GM19438 (cell line): ENCODE results near the gene PRSS38.

Experiments used
- ATAC-seq: cut with Tn5 transposase; IDR thresholded peaks from one replicate; pipeline ENCODE4 v1.9.1; 2021; ENCODE audit warnings: low read depth; ENCODE audit not compliant: unreplicated experiment

Gene PRSS38

DNA sequence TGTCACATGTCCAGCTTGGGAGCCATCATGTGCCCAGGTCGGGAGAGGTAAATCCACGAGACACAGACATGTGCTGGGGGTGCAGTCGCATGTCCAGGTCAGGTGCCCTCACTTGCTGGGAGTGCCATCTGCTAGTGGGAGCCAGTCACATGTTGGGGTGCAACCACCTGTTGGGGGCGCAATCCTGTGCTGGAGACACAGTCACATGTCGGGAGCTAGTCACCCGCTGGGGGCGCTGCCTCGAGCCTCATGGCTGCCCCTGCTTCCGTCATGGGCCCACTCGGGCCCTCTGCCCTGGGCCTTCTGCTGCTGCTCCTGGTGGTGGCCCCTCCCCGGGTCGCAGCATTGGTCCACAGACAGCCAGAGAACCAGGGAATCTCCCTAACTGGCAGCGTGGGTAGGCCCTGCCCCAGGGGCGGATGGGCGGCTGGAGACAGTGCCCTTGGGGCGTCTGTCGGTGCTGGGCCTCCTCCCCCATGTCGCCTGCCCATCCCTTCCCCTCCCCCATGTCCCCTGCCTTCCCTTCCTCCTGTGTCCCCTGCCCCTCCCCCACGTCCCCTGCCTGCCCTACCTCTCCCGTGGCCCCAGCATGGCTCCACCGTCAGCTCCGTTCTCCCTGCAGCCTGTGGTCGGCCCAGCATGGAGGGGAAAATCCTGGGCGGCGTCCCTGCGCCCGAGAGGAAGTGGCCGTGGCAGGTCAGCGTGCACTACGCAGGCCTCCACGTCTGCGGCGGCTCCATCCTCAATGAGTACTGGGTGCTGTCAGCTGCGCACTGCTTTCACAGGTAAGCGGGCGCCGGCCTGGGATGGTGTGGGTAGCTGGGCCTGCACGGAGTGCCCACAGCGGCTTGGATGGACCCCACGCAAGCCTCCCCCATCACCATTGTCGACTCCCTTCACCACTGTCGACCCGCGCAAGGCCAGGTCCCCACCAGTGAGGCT, at the start of gene PRSS38:
Gene PRSS38, plus strand, starts transcription at position 208 of the 942 bp plus-strand sequence. Its CDS starts 42 bp downstream, at position 250.
- ATAC-seq = no peak

DNA sequence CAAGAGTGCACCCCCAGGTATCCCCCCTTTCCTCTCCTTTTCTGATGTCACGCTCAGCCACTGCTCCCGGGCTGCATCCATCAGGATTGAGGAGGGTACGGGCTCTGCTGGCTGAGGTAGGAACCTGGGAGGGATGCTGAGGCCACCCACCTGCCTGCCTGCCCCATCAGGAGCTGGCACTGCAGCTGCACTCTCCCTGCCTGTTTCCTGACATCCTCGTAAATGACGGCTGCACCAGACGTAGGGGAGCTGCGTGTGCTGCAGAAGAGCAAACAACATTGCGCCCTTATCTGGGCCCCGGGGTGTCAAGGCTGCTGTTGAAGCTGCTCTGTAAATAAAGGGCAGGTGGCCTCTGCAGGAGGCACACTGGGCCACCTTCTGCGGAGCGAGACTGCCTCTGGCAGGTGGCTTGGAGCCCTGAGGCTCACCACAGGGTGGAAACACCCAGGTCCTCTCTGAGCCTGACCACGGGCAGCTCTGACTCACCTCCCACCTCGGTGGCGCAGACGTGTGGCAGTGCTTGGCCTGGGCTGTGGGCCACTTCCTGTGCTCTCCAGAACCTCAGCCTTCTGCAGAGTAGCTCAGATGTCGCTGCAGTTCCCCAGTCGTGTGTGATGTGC, 49.4 kb upstream of the PRSS38 start:
- ATAC-seq = peak; percentile 39

DNA sequence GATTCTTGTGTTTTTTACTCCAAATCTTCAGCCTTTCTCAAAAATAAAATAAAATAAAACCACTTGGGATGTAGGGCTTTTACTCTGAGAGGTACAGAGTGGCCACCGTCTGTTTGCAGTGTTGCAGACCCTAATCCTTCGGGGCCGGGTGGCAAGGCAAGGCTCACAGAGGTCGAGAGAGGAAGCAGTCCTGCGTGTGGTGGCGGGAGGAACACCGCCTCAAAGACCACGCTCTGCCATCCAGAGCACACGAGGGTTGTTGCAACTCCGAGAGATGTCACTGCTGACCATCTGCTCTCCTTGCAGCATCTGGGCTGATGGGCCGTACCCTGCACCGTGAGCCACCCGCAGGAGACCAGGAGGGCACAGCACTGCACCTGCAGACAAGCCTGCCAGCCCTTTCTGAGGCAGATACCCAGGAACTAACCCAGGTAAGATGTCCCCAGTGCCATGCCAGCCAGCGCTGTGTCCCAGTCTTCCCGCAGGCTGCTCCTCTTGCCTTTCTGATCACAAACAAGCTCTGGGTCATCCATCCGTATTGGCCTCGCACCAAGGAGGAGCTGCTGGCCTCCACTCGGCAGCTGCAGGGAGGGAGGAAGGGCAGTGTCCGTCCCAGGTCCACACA, 48.7 kb upstream of the PRSS38 start:
- ATAC-seq = no peak

DNA sequence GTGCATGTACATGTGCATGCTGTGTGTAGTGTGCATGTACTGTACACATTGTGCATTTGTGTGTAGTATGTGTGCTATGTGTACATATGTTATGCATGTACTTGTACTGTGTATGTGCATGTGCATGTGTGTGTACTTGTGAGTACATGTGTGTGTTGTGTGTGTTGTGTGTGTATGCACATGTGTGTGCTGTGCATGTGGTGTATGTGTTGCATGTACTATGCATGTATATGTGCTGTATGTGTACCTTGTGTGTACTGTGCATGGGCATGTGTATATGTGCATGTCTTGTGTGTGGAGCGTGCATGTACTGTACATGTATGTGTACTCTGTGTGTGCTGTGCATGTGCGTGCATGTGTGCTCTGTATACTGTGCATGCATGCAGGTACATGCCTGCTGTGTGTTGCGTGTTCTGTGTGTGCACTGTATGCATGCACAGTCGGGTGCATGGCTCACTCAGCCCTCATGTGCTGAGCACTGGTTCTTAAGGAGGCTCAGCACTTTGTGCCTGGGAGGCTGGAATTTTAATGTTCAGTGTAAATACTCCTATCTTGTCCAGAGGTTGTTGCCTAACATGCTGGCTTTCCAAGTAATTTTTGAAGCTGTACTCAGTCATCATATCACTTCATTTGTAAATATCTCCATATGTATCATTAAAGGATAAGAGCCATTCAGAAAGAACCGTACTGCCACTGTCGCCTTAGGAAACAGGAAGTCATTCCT, 47.9 kb upstream of the PRSS38 start:
- ATAC-seq = no peak

DNA sequence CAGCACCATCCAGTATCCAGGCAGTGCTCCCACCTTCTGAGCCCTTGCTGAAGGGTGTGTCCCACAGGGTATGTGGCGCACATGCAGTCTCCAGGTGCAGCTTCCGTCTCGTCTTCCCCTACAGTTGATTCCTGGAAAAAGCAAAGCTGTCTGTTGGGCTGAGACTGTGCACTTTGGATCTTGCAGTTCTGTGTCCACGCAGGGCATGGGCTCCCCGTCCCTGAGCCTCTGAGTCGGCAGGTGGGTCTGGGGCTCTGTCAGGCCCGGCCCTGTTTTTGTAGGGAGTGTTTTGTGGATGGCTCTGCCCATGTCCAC, 47.4 kb upstream of the PRSS38 start:
- ATAC-seq = no peak

DNA sequence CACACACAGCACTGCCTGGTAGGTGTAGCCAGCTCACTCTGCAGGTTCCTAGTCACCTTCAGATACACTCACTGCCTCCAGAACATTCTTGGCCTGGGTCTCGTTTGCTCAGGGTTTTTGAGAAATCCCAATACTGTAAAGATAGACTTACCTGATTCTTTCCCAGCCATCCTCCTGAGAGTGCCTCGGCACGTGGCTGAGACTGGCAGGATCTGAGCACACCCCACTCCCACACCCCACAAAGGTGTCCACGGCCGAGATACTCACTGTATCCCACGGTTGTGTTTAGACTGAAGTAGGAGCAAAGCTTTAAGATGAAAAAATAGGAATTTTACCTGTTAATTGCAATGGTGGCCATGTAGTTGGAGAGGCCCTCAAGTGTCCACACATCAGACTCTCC, 46.8 kb upstream of the PRSS38 start:
- ATAC-seq = no peak

DNA sequence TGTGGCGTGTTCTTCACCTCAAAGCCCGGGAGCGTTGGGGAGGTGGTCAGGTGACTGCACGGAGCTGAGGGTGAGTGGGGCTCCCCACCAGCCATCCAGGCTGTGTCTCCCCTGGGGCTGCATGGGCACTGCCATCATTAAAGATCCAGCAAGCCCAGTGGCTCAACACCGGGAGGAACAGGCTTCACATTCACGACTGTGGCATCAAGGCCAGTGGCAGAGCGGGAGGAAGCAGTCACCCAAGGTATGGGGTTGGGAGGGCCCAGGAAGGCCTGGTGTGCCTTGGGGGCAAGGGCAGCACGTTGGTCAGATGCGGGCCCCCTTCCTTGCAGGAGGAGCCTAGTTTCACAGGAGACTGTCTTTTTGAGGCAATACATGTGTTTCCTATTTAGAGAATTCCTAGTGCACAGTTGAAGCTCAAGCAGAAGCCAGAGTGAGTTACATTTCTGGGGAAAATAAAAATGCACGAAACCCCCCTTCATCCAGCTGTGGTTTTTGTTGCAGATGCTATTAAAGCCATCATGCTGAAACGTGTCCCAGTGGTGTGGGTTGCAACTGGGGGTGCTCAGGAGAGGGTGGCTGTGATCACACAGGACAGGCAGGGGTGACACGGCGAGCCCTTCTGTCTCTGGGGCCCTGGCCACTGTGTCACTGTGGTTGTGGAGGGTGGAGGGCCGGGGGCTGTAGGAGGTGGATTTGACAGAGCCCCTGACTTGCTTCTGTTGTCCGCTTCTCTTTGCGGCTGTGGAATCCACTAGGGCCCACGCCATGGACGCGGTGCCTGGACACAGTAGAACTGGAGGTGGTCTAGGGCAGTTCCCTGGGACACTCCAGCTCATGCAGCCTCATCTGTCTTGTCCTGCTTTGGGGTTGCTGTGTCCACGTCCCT, 46.2 kb upstream of the PRSS38 start:
- no peak for ATAC-seq

DNA sequence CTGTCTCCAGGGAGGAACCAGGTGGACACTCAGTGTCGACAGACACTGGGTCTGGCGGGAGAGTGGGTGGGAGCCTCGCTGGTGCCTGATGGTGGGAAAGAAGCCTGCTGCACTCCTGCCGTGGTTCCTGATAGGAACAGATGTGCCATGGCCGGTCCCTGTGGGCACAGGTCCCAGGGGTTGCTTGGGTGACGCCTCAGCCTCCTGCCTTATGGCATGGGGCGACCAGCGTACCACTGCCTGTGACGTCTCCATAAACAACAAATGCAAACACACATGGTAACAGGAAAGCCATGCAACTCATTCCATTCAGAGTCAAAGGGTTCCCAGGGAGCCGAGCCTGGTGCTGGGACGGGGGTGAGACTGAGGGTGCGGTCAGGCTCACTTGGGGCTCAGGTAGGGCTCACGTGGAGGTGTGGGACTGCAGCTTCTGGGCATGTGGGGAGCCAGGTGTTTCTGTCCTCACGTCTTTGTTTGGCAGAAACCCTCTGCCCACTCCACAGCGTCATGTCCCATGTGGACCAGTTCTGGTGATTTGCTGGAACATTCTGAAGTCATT, 45.5 kb upstream of the PRSS38 start:
- no peak for ATAC-seq

DNA sequence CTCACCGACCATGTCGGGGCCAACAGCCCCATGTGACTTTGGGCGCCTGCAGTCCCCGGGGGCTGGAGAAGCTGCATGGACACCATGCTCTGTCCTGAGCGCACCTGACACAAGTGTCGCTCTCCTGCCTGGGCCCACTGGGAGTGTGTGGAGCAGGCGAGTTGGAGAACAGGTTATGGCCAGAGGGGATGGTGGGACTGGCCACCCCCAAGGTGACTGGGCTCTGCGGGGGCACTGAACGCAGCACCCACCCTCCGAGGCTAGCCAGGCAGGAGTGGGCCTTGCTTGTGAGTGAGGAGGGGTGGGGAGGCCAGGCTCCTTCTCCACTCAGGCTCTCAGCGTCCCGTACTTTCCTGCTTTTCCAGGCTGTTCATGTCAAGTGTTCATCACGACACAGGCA, 44.7 kb upstream of the PRSS38 start:
- no peak for ATAC-seq

DNA sequence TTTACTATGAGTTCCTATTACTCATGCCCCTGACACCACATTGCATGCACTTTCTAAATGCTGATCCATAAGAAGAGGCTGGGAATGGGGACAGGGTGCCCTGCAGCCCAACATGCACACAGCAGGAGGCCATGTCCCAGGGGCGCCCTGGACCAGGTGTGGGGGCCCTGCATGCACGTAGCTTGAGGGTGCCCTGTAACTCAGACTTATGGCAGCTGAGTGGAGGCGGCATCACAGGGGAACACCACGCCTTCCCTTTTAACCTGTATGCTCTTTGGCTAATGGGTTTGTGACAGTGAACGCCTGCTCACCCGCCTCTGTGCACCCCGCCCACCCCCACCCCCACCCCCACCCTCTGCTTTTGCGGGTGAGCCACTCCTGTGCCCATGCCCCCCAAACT, 44.1 kb upstream of the PRSS38 start:
- ATAC-seq = no peak

DNA sequence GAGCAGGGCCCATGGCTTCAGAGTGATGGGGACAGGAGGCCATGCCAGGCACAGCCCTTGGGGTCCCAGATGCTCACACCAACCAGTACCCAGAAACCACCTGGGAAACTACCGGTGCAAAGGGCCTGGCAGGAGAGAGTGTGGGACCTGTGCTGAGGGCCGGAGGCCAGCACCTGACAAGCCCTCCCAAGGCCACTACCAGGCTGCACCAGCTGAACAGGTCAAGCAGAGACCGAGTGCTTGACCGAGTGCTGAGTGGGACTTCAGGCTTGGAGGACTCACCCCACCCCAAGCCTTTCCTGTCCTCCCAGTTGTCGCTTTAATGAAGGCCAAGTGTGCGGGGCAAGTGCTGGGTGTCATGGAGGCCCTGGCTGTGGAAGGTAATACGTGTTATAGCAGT, 43.7 kb upstream of the PRSS38 start:
- no peak for ATAC-seq

DNA sequence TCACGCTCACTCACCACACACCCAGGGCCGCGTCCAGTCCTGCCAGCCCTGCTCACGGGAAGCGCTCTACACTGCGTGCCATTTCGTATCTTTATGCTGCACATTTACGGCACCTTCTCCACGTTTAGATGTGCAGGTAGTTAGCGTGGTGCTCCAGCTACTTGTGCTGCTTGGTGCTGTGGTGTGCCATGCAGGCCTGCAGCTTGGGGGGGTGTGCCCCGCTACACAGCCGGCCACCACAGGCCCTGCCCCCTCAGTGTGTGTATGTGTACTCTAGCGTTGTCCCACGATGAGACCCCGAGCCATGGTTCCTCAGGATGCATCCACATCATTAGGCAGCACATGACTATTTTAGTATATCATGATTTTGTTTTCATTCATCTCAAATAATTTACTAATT, 41.9 kb upstream of the PRSS38 start:
- no peak for ATAC-seq

DNA sequence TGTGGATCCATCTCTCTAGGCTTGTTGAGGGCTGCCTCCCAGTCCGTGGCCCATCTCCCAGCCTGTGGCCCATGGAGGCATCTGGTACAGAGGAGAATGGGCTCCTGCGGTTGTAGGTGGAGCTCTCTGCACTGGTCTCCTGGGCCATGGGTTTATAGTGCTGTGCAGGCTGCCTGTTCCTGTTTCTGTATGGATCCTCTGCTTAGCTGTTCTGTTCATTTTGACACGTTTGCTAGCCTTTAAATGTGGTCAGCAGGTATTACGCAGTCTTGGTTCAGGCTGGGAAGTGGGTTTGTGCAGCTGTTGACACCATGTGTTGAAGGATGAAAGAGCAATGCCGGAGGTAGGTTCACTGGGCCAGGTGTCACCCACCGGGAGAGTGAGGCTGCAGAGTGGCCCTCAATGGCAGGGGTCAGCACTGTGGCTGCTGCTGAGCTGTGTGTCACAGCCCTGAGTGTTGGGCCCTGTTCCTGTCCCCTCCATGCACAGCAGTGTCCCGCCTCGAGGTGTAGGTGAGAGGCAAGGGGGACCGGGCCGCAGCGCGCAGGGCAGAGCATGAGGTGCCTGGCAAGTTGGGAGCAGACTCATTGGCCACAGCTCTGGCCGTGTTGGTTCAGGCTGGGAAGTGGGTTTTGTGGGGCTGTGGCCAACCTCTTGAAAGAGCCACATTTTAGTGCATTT, 41.3 kb upstream of the PRSS38 start:
- ATAC-seq = no peak

DNA sequence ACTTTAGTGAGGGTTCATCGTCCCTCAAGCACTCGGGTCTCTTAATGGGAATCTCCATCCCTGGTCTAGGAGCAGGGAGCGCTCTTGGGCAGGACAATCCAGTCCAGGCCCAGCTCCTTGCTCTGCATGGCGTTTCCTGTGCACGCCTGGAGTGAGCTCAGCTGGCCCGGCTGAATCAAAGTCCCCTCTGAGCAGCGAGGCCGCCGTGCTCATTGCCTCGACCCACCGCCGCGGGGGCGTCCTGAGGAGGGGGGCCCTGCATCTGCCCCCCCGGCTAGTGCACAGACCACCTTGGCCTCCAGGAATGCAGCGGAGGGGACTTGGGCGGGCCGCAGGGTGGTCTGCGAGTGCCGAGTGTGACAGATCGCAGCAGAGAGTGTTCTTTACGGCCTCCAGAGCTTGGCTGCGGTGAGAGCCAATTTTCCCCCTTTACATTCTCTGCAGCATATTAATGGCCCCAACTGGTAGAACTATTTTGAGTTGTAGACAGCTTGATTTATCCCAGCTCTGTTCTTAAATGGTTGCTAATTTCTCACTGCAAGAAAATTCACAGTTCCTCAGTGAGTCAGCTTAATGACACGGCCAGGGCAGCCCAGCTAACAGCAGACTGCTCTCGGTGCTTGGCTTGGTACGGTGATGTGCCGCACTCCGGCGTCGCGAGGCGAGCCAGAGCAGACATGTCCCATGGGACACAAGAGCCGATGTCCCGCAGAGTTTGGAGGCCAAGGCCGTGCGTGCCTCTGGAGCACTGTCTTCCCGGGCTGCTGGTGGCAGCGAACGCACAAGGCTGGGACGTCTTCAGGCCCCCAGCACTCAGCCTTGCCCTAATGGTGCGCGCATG, 40.4 kb upstream of the PRSS38 start:
- ATAC-seq = no peak

DNA sequence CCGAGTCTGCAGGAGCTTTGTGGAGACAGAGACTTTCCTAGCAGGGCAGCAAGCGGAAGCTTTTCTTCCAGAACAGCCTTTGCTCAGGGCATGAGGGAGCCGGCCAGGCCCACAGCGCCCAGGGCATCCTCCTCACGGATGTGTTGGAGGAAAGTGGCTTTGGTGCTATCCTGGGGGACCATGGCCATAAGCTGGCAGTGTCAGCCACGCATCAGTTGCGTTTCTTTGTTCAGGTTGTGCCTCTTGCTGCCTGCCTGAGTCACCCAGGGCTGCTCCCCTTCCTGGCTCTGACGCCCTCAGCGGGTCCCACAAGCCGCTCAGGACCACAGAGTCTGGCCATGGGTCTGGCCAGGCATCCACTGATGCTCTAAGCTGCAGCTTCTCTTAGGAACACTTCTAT, 39.6 kb upstream of the PRSS38 start:
- ATAC-seq = no peak

DNA sequence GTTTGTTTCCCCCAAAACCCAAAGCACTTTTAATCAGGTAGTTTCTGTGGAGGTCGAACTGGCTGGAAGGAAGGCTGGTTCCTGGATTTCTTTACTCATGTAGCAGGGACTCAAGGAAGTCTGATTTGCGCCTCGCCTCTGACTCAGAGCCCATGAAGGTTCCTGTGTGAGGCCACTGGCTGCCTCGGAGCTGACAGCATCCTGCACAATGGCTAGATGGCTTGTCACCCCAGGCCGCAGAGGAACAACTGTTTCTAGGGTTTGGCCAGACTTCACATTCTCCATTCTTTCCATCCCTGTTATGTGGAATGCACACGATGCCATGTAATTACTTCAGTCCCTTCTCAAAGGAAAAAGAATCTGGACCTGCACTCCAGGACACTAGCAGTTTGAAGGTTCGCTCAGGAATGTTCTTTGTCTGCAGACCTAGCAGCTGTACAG, 39.1 kb upstream of the PRSS38 start:
- ATAC-seq = no peak

DNA sequence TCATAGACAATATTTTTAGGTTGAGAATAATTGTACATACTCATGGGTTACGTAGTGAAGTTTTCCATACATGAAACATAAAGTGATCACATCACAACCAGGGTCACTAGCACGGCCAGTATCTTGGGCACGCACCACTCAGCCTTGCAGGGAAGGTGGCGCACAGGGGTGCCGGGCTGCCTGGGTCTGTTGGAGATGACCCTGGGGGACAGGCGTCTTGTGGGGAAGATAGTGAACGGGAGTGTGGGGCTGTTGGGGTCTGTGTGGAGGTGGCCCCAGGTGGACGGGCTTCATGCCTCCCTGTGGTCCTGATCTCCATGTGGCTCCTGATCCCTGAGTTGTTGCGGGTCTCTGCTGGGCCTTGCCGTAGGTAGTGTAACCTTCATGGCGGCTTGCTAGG, 38.3 kb upstream of the PRSS38 start:
- ATAC-seq = no peak

DNA sequence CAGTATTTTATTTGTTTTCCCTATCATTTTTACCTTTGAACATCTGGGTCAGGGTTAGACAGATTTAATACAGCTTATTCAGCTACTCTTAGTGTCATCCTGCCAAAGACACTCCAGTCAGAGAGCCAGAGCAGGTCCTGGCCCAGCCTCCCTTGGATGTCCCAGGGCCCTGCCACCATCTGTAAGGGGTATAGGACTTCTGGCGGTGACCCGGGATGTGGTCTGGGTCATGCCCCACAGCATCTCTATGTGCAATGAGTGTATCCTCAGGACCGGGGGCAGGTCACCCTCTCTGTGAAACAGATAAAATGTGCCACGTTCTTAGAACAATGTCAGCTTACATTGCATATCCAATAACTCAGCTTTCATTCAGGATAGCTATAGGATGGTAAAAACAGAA, 37.8 kb upstream of the PRSS38 start:
- no peak for ATAC-seq
